Smooth muscle cell (in vitro differentiated cells): Measurements from ENCODE around the gene SLC39A11. TPM values are rescaled to one million over a fixed set of nuclear protein-coding genes. Genes with fewer than 3 reads are reported as not detected.

Source experiments
- DNase-seq: peaks from one replicate; lab custom pipeline; 2025; ENCODE audit not compliant: unreplicated experiment; lab: John Stamatoyannopoulos, UW
- H2AFZ ChIP-seq: fragments of 200-600 bp; sonication (generic); 2 replicates; pipeline ENCODE4 v1.6.0; 2016; ENCODE audit warnings: antibody characterized with exemption, low read depth, mild to moderate bottlenecking
- H3F3A ChIP-seq: fragments of 200-600 bp; sonication (generic); 2 replicates; pipeline ENCODE4 v1.6.0; 2017; ENCODE audit warnings: antibody characterized with exemption, low read depth
- H3K27ac ChIP-seq: fragments of 200-600 bp; sonication (generic); 2 replicates; pipeline ENCODE4 v1.5.1; 2016; ENCODE audit warnings: low read depth, mild to moderate bottlenecking
- H3K27me3 ChIP-seq: fragments of 200-600 bp; sonication (generic); 2 replicates; pipeline ENCODE4 v1.6.1; 2016; ENCODE audit warnings: low read depth, mild to moderate bottlenecking
- H3K36me3 ChIP-seq: fragments of 200-600 bp; sonication (generic); 2 replicates; pipeline ENCODE4 v1.5.1; 2016; ENCODE audit warnings: low read depth
- H3K4me1 ChIP-seq: fragments of 200-600 bp; sonication (generic); 2 replicates; pipeline ENCODE4 v1.5.1; 2016; ENCODE audit warnings: low read depth
- H3K4me2 ChIP-seq: fragments of 200-600 bp; sonication (generic); 2 replicates; pipeline ENCODE4 v1.6.0; 2016; ENCODE audit warnings: mild to moderate bottlenecking
- H3K4me3 ChIP-seq: fragments of 200-600 bp; sonication (generic); 2 replicates; pipeline ENCODE4 v1.5.1; 2016; ENCODE audit warnings: mild to moderate bottlenecking
- H3K79me2 ChIP-seq: fragments of 200-600 bp; sonication (generic); 2 replicates; pipeline ENCODE4 v1.6.0; 2016; ENCODE audit warnings: low read depth, mild to moderate bottlenecking
- H3K9ac ChIP-seq: fragments of 200-600 bp; sonication (generic); 2 replicates; pipeline ENCODE4 v1.6.0; 2016; ENCODE audit warnings: low read depth
- H3K9me3 ChIP-seq: fragments of 200-600 bp; sonication (generic); replicated peaks from 2 replicates; pipeline ENCODE4 v1.5.1; 2016; ENCODE audit warnings: low read depth
- H4K20me1 ChIP-seq: fragments of 200-600 bp; sonication (generic); 2 replicates; pipeline ENCODE4 v1.6.0; 2016; ENCODE audit warnings: low read depth
- CTCF ChIP-seq: fragments of 200-600 bp; sonication (generic); IDR thresholded peaks from 2 replicates; pipeline ENCODE4 v1.5.1; 2017; ENCODE audit warnings: borderline replicate concordance, mild to moderate bottlenecking, antibody characterized with exemption; ENCODE audit not compliant: insufficient read depth, poor library complexity, severe bottlenecking
- WGBS: methylation state at CpG from one replicate; pipeline ENCODE4 v1.1.7; 2016; ENCODE audit warnings: low lambda C conversion rate; 5-methylcytosine and 5-hydroxymethylcytosine counted together
- polyA plus RNA-seq: library from polyadenylated mRNA; unstranded; fragments of >200 nt; fragmentation: Nextera tagmentation; extraction: Ambion mirVana; gene quantifications from 2 replicates; pipeline ENCODE4 v1.2.1, GENCODE V29; 2016
- total RNA-seq: library from RNA; depleted of rRNA; stranded (reverse); fragments of >200 nt; gene quantifications from 2 replicates; pipeline ENCODE4 v1.2.3, GENCODE V29; 2014

Gene SLC39A11
- total and polyA plus RNA-seq, 2 experiments from 2014 or later: 9.2 to 36.7 TPM

- Histone ChIP-seq H3K79me2 (no peaks in the 10 kb centered on the region), H3K36me3 (no peaks in the 10 kb centered on the region), H3K4me2 (no peak overlapping the region), H3K4me1 (peaks cover 3% of the 10 kb centered on the region), H3K27me3 (no peaks in the 10 kb centered on the region), H3K4me3 (no peak overlapping the region), H4K20me1 (no peaks in the 10 kb centered on the region), H3K9ac (no peak overlapping the region), H3K27ac (no peak overlapping the region), H3K9me3 (peaks cover under 1% of the 10 kb centered on the region), H2AFZ (no peak overlapping the region), H3F3A (no peaks in the 10 kb centered on the region)
- 97% methylated on average over 10 of the region's 10 CpGs for WGBS
- no peak for TF ChIP-seq CTCF
- DNase-seq: no peak
Measured at GRCh38 chr17:73088561-73088960, 3.9 kb downstream of the SLC39A11 start.

DNA sequence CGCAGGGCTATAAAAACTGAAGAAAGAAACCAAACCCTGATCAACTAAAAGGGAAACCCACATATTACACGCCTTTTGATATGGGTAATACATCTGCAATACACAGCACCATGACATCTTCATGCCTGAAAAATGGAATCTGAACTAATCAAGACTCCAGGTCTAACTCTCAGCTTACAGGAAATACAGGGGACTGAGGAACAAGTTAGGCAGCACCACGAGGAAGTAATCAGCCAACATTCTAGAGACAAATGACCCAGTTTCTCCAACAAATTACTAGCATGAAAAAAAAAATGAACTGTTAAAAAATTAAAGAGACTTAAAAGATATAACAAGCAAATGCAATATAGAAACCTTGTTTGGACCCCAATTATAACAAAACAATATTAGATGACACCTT, 9.1 kb downstream of the SLC39A11 start:
- H3K36me3 ChIP-seq: peaks cover 8% of the 10 kb centered on the region
- no peak overlapping the region for H2AFZ ChIP-seq
- H3K27me3 ChIP-seq: no peaks in the 10 kb centered on the region
- H3K9ac ChIP-seq: no peak overlapping the region
- H3K79me2 ChIP-seq: no peaks in the 10 kb centered on the region
- H3F3A ChIP-seq: no peaks in the 10 kb centered on the region
- no peaks in the 10 kb centered on the region for H3K4me1 ChIP-seq
- H3K4me2 ChIP-seq: no peak overlapping the region
- no peak for TF ChIP-seq CTCF
- no peak overlapping the region for H3K4me3 ChIP-seq
- H3K27ac ChIP-seq: no peak overlapping the region
- H3K9me3 ChIP-seq: peaks cover 9% of the 10 kb centered on the region
- no peak for DNase-seq
- WGBS: 83% methylated on average over 3 of the region's 3 CpGs
- no peaks in the 10 kb centered on the region for H4K20me1 ChIP-seq

DNA sequence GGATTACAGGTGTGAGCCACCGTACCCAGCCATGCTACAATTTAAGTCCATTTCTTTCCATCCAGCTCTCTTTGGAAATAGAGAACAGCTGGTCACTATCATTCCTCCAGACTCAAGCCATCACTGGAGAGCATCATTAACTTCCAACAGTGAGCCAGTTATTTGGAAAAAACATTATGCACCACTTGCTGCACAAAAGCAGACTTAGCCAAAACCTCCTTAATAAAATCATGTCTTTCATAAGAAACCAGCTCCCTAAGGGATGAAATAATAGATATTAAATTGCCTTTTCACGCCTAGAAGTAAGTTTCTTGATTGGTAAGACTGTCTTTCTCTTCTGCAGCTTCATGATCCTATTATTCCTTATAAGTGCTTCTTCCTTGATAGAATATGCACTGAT, 17.9 kb downstream of the SLC39A11 start:
- Histone ChIP-seq H3K36me3 (no peaks in the 10 kb centered on the region), H4K20me1 (no peaks in the 10 kb centered on the region), H3K79me2 (no peaks in the 10 kb centered on the region), H3K4me2 (no peak overlapping the region), H3K4me1 (no peaks in the 10 kb centered on the region), H3K9ac (no peak overlapping the region), H2AFZ (no peak overlapping the region), H3K9me3 (no peaks in the 10 kb centered on the region), H3K27ac (no peak overlapping the region), H3K27me3 (no peaks in the 10 kb centered on the region), H3F3A (no peaks in the 10 kb centered on the region), H3K4me3 (no peak overlapping the region)
- no peak for DNase-seq
- no peak for TF ChIP-seq CTCF
- WGBS: 94% methylated on average over 2 of the region's 2 CpGs

GRCh38 chr17:73072219-73072962, 20.1 kb downstream of the SLC39A11 start:
- no peaks in the 10 kb centered on the region for H3K9me3 ChIP-seq
- no peaks in the 10 kb centered on the region for H3F3A ChIP-seq
- H2AFZ ChIP-seq: no peak overlapping the region
- no peaks in the 10 kb centered on the region for H3K27me3 ChIP-seq
- TF ChIP-seq CTCF: no peak
- DNase-seq: no peak
- H3K36me3 ChIP-seq: no peaks in the 10 kb centered on the region
- H3K4me1 ChIP-seq: no peaks in the 10 kb centered on the region
- H3K79me2 ChIP-seq: no peaks in the 10 kb centered on the region
- 93% methylated on average over 14 of the region's 14 CpGs for WGBS
- H3K4me2 ChIP-seq: no peak overlapping the region
- H4K20me1 ChIP-seq: no peaks in the 10 kb centered on the region
- H3K27ac ChIP-seq: no peak overlapping the region
- H3K4me3 ChIP-seq: no peak overlapping the region
- no peak overlapping the region for H3K9ac ChIP-seq
